ENCODE measurements around the gene C1QTNF3. TPM values are rescaled to one million over a fixed set of nuclear protein-coding genes. Genes with fewer than 3 reads are reported as not detected.
A peak's percentile ranks its signal among the peaks of the same experiment; 100 is the strongest.

Gene C1QTNF3
- total RNA-seq, 4 donors from 2014 or later, result 2.0 to 8.2 (median 3.1) TPM

DNA sequence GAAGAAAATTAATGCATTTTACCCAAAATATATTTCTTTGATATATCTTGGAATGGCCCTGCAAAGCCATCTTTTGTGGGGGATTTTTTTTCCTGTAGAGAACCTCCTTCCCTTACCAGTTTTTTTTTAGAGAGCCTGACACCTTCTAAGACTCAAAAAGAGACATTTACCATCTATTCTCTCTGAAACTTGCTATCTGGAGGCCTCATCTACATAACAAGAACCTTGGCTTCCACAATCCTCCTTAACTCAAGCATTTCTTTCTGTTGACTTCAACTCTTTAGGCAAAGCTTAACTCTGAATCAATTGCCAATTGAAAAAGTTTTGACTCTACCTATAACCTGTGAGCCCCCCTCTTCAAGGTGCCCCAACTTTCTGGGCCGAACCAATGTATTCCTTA lies 64.7 kb downstream of the C1QTNF3 start:
- ATAC-seq (ENCODE audit: low FRiP score), result no peak
- DNase-seq (ENCODE audit: low spot score), result no peak
- TF ChIP-seq, protein P1, sequence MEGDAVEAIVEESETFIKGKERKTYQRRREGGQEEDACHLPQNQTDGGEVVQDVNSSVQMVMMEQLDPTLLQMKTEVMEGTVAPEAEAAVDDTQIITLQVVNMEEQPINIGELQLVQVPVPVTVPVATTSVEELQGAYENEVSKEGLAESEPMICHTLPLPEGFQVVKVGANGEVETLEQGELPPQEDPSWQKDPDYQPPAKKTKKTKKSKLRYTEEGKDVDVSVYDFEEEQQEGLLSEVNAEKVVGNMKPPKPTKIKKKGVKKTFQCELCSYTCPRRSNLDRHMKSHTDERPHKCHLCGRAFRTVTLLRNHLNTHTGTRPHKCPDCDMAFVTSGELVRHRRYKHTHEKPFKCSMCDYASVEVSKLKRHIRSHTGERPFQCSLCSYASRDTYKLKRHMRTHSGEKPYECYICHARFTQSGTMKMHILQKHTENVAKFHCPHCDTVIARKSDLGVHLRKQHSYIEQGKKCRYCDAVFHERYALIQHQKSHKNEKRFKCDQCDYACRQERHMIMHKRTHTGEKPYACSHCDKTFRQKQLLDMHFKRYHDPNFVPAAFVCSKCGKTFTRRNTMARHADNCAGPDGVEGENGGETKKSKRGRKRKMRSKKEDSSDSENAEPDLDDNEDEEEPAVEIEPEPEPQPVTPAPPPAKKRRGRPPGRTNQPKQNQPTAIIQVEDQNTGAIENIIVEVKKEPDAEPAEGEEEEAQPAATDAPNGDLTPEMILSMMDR (IDR thresholded peaks at IDR 0.05), result no peak

DNA sequence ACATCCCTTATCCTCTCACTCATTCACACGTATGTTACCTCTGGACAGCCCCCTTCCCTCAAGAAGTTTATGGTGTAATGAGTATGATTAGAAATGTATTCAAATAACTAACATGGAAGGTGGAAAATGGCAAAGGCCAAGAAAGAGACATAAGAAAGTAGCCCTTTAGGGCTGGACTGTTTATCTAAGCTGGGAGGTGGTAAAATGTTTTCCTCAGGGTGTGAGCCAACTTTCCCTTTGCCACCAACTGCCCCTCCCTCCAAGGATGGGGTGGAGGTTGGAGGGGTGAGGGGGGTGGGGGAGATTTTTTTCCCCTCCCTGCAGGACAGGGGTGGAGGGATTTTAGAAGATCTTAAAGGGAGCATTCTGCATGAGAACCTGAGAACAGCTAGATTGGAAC lies 66.7 kb downstream of the C1QTNF3 start:
- no peak for DNase-seq (ENCODE audit: low spot score)
- ATAC-seq (ENCODE audit: low FRiP score), result no peak
- TF ChIP-seq, protein P1 (IDR thresholded peaks at IDR 0.05), result no peak

GRCh38 chr5:33975852-33976251 lies 67.2 kb downstream of the C1QTNF3 start:
- DNase-seq (ENCODE audit: low spot score), result no peak
- ATAC-seq (ENCODE audit: low FRiP score), result no peak
- TF ChIP-seq, protein P1 (IDR thresholded peaks at IDR 0.05), result no peak

DNA sequence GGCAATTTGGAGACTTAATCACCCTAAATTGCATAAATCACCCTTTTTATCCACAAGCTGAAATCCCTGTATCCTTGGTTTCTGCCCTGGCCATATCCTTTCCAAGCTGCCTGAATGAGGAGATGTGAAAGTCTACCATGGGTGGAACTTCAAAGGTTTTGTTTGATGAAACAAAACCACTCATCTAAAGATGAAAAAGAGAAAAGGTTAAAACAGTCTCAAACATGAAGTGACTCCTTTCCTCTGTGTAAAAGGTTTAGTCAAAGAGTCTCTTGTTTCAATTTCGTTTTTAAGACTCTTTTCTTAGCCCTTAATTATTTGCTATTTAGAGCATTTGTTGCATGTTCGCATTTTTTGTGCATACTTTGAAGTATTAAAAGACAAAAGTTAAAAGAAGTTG lies 69.7 kb downstream of the C1QTNF3 start:
- DNase-seq (ENCODE audit: low spot score), result no peak
- ATAC-seq (ENCODE audit: low FRiP score), result no peak
- TF ChIP-seq, protein P1 (IDR thresholded peaks at IDR 0.05), result no peak

GRCh38 chr5:33969572-33970452 lies 73.2 kb downstream of the C1QTNF3 start:
- TF ChIP-seq, protein P1 (IDR thresholded peaks at IDR 0.05), result no peak
- ATAC-seq (ENCODE audit: low FRiP score) (peak; percentile 44), DNase-seq (ENCODE audit: low spot score) (no peak)

- TF ChIP-seq, protein P1 (IDR thresholded peaks at IDR 0.05), result no peak
- ATAC-seq (ENCODE audit: low FRiP score) (no peak), DNase-seq (ENCODE audit: low spot score) (no peak)
These were observed 74.6 kb downstream of the C1QTNF3 start for GRCh38 chr5:33968211-33969005.

Small RNA genes lying within 50 kb of the gene (small RNA-seq; reads per million reads assigned to genes)
- not detected for gene AC139783.1

Other genes starting within 250 kb of the C1QTNF3 start
- 10 to 100 TPM; 17.5 to 42.9 (median 24.0) TPM for gene ADAMTS12, start 151.2 kb downstream of the C1QTNF3 start, total RNA-seq
- not detected for gene RXFP3, start 106.8 kb downstream of the C1QTNF3 start, total RNA-seq
- under 1 TPM in 1 of 4 donors, not detected in 3; 0.19 TPM for gene SLC45A2, start 58.5 kb downstream of the C1QTNF3 start, total RNA-seq
- 10 to 100 TPM in 1 of 4 donors, 1 to 10 TPM in 3; 3.5 to 12.8 (median 6.1) TPM for gene AMACR, start 35.2 kb downstream of the C1QTNF3 start, total RNA-seq